GM12874 (cell line): ENCODE measurements around the gene RASL11B.

Experiments used
- TF ChIP-seq, protein P1 (sequence below): IDR thresholded peaks from 2 replicates; pipeline ENCODE4 v1.5.1; 2011; ENCODE audit warnings: low read depth, mild to moderate bottlenecking, control low read depth, low read length, moderate library complexity; ENCODE audit not compliant: insufficient read depth

RASL11B gene

DNA sequence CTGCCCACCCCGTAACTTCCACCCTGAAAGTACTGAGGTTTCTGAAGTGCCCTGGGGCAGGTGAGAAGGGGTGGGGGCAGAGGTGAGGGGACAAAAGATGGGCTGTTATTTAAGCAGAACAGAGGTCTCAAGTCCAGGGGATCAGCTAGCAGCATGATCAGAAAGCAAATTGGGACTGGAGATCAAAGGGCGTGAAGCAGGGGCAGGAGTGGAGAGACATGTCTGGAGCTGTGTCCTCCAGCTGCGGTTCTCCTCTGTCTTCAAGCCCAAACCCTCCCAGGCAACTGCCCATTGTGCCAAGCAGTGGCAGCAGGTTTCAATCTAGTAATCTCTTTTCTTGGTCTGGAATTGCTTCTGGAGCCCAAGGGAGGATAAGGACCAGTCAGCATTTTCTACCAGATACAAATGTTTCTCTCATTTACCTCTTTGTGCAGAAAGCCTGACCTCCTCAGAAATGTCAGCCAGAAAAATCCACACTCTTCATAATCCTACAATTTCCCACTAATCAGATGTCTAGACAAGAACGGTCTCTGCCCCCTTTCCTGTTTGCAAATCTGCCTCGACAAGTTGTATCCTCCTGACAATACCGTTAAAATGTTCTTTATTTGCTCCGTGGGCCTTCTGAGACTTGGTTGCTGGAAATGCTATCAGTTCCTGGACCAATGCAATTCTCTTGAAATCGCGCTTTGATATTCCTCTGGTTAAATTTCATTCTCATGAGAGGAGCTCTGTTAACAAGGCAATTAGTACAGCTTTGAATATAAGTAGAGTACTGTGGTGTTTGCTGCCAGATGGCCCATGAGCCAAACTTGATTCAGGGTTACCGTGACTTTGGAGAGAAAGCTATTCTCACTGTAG, 23.2 kb upstream of the RASL11B start:
- TF ChIP-seq, protein P1, sequence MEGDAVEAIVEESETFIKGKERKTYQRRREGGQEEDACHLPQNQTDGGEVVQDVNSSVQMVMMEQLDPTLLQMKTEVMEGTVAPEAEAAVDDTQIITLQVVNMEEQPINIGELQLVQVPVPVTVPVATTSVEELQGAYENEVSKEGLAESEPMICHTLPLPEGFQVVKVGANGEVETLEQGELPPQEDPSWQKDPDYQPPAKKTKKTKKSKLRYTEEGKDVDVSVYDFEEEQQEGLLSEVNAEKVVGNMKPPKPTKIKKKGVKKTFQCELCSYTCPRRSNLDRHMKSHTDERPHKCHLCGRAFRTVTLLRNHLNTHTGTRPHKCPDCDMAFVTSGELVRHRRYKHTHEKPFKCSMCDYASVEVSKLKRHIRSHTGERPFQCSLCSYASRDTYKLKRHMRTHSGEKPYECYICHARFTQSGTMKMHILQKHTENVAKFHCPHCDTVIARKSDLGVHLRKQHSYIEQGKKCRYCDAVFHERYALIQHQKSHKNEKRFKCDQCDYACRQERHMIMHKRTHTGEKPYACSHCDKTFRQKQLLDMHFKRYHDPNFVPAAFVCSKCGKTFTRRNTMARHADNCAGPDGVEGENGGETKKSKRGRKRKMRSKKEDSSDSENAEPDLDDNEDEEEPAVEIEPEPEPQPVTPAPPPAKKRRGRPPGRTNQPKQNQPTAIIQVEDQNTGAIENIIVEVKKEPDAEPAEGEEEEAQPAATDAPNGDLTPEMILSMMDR, result no peak

DNA sequence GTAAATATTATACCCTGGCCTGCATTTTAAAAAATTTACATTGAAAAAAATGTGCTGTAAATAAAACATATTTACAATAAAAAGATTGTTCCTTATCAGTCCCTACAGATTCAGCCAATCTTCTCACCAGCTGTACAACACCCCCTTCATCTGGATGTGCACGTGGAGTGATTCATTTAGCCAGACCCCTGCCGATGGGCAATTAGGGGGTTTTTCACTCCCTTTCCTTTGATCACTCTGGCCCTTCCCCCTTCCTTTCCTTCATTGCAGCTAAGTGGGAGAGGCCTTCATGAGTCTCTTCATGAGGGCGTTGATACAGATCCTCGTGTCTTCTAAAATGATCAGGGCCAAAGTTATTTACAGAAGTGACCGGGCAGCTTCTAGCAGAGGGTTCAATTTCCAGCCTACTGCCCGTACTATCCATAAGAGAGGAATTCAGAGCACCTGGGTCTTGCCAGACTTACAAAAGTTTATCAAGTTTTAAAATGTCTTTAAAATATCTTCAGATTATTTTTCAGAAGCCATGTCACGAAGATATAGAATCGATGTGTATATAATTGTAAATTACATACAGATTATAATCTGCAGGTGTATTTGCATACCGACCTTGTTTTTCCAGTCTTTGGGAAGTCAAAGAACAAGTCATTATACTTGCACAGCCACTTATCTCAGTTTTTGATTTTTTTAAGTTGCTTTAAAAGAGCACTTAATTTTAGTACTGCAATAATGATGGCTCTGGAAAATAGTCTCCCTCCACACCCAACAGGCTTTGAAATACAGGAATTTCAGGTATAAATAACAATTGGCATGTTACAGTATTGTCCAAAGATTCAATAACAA, 21.4 kb upstream of the RASL11B start:
- TF ChIP-seq, protein P1, result no peak

DNA sequence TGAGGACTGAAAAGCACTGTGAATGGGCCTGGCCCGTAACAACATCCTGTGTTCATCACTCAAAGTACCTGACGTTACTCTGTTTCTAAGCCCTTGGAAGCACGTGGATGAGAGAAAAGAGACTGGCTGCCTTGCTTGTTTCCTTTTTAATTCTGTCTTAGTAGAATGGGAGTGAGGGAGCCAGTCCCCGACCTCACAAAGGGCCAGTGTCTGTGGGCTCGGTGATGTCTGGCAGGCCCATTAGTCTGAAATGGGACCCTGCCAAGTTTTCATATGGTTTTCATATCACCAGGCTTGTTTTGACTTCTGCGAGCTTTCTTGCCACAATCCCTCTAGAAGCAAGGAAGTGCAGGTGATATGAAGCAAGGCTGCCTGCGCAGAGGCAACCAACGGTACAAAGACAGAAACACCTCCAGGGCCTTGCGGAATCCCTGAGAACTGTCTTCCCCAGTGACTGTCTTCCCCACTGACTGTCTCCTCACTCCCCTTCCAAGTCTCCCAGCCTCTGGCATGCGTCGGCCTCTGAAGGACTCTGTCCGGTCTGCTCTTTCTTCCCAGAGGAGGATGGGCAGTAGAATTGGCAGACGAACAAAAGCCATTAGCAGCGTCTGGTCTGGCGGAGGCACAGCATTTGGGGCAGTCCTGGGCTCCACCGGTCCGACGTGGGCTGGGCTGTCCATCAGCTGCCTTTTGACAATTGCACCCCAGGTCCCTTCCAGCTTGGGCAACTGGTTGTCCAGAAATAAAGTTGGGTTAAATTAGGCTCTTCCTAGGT, 20.2 kb upstream of the RASL11B start:
- TF ChIP-seq, protein P1, result no peak

DNA sequence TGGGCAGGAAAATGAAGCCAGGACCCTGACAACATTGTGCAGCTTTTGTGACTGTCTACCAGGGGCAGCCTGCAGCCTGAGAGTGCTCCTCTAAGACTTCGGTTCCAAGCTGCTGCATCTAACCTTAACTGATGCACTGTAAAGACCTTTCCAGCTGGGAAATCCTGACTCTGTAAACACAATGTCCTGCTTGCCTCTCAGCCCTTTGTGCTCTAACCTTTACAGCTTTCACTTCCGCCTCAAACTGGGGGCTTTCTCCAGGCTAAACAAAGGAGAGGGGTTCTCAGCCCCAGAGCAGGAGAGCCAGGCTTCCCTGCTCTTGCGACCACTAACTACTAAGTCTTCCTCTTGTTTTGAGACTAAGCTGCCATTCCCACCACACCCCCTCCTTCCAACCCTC, 19.3 kb upstream of the RASL11B start:
- TF ChIP-seq, protein P1, result no peak

DNA sequence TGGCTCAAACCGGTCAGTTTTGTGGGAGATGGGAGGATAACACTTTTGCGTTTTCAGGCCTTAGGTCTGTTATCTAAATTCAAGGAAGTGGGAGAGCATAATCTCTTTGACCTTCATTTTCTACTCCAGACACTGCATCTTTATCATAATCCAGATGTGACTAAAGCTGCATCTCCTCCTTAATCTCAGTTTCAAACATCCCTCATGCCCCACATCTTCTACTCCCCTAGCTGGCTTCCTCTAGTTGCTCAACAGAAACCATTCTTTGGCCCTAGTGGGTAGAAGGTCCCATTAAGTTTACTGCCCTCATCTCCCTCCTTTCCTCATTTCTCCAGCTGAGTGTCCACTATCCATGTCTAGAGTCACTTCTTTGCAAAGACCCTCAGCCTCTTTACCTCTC, 18.8 kb upstream of the RASL11B start:
- TF ChIP-seq, protein P1, result no peak

DNA sequence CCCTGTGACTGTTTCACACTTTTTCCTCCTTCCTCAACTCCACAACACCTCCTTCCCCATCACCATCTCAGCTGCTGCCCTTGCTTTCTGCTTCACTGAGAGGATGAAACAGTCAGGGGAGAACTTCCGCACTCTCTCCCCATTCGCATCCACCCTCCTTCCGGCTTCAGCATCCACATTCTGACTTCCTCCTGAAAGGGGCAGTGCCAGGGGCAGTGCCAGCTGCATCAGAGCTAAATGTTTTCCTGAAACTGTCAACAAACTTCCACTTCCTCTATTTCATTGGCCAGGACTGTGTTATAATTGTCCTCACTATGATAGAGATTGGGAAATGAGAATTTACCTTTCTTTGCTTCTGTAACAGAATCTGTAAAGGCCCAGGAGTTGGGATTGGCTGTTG, 18.2 kb upstream of the RASL11B start:
- TF ChIP-seq, protein P1, result no peak

DNA sequence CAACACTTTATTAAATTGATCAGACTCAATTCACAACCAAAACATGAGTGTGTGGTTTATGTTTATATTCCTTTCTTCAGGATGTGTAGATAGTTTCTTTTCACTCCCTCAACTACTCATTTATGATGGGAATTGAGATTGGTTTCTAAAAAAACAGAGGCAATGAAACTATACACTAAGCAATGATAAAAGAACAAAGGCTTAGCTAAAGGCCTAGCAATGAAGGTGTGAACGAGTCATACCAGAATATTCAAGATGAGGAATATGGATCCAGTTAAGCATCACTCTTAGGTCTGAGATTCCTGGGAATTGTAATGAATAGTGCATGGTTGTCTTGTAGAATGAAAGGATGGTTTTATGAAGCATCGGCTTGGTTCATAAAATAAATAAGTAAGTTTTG, 17.5 kb upstream of the RASL11B start:
- TF ChIP-seq, protein P1, result no peak
